ENCODE data around the gene PEX7.
A peak's percentile ranks its signal among the peaks of the same experiment; 100 is the strongest.
"Not testable (repeated sequence)": the region's sequence is repeated elsewhere in the genome, so short reads cannot be mapped to it uniquely, and the experiment has no call there.

Gene PEX7

GRCh38 chr6:136959471-136959891, 137.1 kb downstream of the PEX7 start:
- DNase-seq, result peak; percentile 59 to 75

GRCh38 chr6:136959935-136960334, 137.5 kb downstream of the PEX7 start:
- DNase-seq, result not testable (repeated sequence)

- no peak for DNase-seq
Observed at GRCh38 chr6:136960781-136961180, 138.4 kb downstream of the PEX7 start.

- peak in 1 of 2 experiments; percentile 36 for DNase-seq
Observed at GRCh38 chr6:136961848-136962247, 139.5 kb downstream of the PEX7 start.

GRCh38 chr6:136962661-136963060, 140.3 kb downstream of the PEX7 start:
- peak; percentile 88 to 91 for DNase-seq

- DNase-seq, result peak; percentile 78
Observed at GRCh38 chr6:136963259-136963658, 140.9 kb downstream of the PEX7 start.
